B cell (primary cell): ENCODE data around the gene CCDC24. TPM values are rescaled to one million over a fixed set of nuclear protein-coding genes. Genes with fewer than 3 reads are reported as not detected.

Experiments used
- ATAC-seq: fragments of 200-7000 bp; cut with Tn5 transposase; one replicate; pipeline ENCODE4 v1.10.0; 2021; ENCODE audit warnings: low read depth, mild to moderate bottlenecking, moderate number of reproducible peaks, moderate library complexity
- CTCF ChIA-PET: fragments of 350-600 bp; sonication (Branson Sonifier 250); formaldehyde crosslinking; loops from one replicate; lab custom pipeline; 2021; ENCODE audit warnings: antibody characterized with exemption, inconsistent platforms; lab: Charles Lee
- POLR2A ChIA-PET: fragments of 350-600 bp; sonication (Branson Sonifier 250); formaldehyde crosslinking; loops from one replicate; lab custom pipeline; 2021; ENCODE audit warnings: antibody characterized with exemption; lab: Charles Lee
- DNase-seq: peaks from one replicate; pipeline ENCODE4 v3.0.0; 2013
- H2AFZ ChIP-seq: 2 replicates; pipeline ENCODE4 v1.6.1; 2012; ENCODE audit warnings: mild to moderate bottlenecking, low read depth, low read length; ENCODE audit not compliant: insufficient read depth, poor library complexity, severe bottlenecking
- H3K27ac ChIP-seq, 2 donors: 1 replicate in 1 of 2; 2 replicates in 1 of 2; pipeline ENCODE4 v1.5.1; 2012 to 2013; ENCODE audit warnings: low read length in 2 of 2, mild to moderate bottlenecking in 2 of 2, moderate library complexity in 1 of 2
- H3K27me3 ChIP-seq, 4 experiments: fragments of 200-600 bp in 1 of 4; sonication (generic) in 1 of 4; replicated peaks in 1 of 4; 1 replicate in 2 of 4; 2 replicates in 2 of 4; pipeline versions ENCODE4 v1.6.1 to v1.7.0; 2013 to 2016; ENCODE audit warnings: low read length in 3 of 4, mild to moderate bottlenecking in 2 of 4, mixed read lengths in 1 of 4, moderate library complexity in 1 of 4; ENCODE audit not compliant: insufficient read depth in 4 of 4, control insufficient read depth in 3 of 4; ENCODE audit errors: control extremely low read depth in 1 of 4
- H3K36me3 ChIP-seq, 2 experiments: replicated peaks in 1 of 2; 1 replicate in 1 of 2; 2 replicates in 1 of 2; pipeline versions ENCODE4 v1.6.1 to v1.7.1; 2013; ENCODE audit warnings: low read length in 1 of 2; ENCODE audit not compliant: insufficient read depth in 2 of 2, control insufficient read depth in 1 of 2; ENCODE audit errors: control extremely low read depth in 1 of 2, extremely low read depth in 1 of 2
- H3K4me1 ChIP-seq, 2 donors: fragments of 200-600 bp in 1 of 2; sonication (generic) in 1 of 2; 1 replicate in 1 of 2; 2 replicates in 1 of 2; pipeline versions ENCODE4 v1.5.1 to v1.6.1; 2013 to 2017; ENCODE audit warnings: low read length in 2 of 2; ENCODE audit not compliant: control insufficient read depth in 2 of 2, insufficient read depth in 2 of 2
- H3K4me2 ChIP-seq: replicated peaks from 2 replicates; pipeline ENCODE3; 2012; ENCODE audit warnings: mild to moderate bottlenecking, low read depth, low read length; ENCODE audit not compliant: poor library complexity, severe bottlenecking
- H3K4me3 ChIP-seq, 5 experiments: fragments of 200-600 bp in 1 of 5; sonication (generic) in 1 of 5; 1 replicate in 3 of 5; 2 replicates in 2 of 5; pipeline versions ENCODE4 v1.5.1 to v1.7.0; 2011 to 2016; ENCODE audit warnings: low read length in 4 of 5, mild to moderate bottlenecking in 4 of 5, low read depth in 2 of 5, control low read depth in 1 of 5, moderate library complexity in 1 of 5; ENCODE audit not compliant: insufficient read depth in 1 of 5; ENCODE audit errors: control extremely low read depth in 1 of 5, extremely low read depth in 1 of 5
- H3K79me2 ChIP-seq: fragments of 200-600 bp; sonication (generic); one replicate; pipeline ENCODE4 v1.6.0; 2016; ENCODE audit warnings: low read length; ENCODE audit not compliant: control insufficient read depth, insufficient read depth
- H3K9ac ChIP-seq: fragments of 200-600 bp; sonication (generic); 2 replicates; pipeline ENCODE4 v1.6.1; 2017; ENCODE audit warnings: mild to moderate bottlenecking, low read length, moderate library complexity
- H3K9me3 ChIP-seq, 3 donors: one replicate each; pipeline versions ENCODE4 v1.6.1 to v1.7.1; 2013; ENCODE audit warnings: low read length in 2 of 3; ENCODE audit not compliant: control insufficient read depth in 2 of 3, insufficient read depth in 1 of 3; ENCODE audit errors: control extremely low read depth in 1 of 3
- H4K20me1 ChIP-seq: 2 replicates; pipeline ENCODE4 v1.6.0; 2012; ENCODE audit warnings: mild to moderate bottlenecking, low read length; ENCODE audit not compliant: insufficient read depth, control insufficient read depth, poor library complexity, severe bottlenecking
- H3K27ac Mint-ChIP-seq: one replicate; pipeline ENCODE4 v1.8.0; 2021; ENCODE audit warnings: mixed read lengths
- H3K27me3 Mint-ChIP-seq: one replicate; pipeline ENCODE4 v1.8.0; 2021; ENCODE audit warnings: mixed read lengths
- H3K4me1 Mint-ChIP-seq: one replicate; pipeline ENCODE4 v1.8.0; 2021; ENCODE audit warnings: mixed read lengths
- H3K4me3 Mint-ChIP-seq: one replicate; pipeline ENCODE4 v1.8.0; 2021; ENCODE audit warnings: mixed read lengths
- H3K9me3 Mint-ChIP-seq: one replicate; pipeline ENCODE4 v1.8.0; 2022; ENCODE audit warnings: mixed read lengths; ENCODE audit not compliant: insufficient read depth
- CTCF ChIP-seq: fragments of 200-600 bp; IDR thresholded peaks from one replicate; pipeline ENCODE4 v1.8.0; 2022; ENCODE audit warnings: antibody characterized with exemption, mild to moderate bottlenecking
- EZH2 ChIP-seq: IDR thresholded peaks from 2 replicates; pipeline ENCODE4 v1.6.1; 2012; ENCODE audit warnings: borderline replicate concordance, low read depth, mild to moderate bottlenecking, moderate library complexity, low read length; ENCODE audit not compliant: insufficient read depth, poor library complexity, severe bottlenecking
- WGBS: methylation state at CpG from one replicate; pipeline ENCODE4 v1.1.5; 2013; ENCODE audit warnings: missing lambda C conversion rate; ENCODE audit not compliant: insufficient coverage; 5-methylcytosine and 5-hydroxymethylcytosine counted together
- intact Hi-C: fragments of 100-400 bp; cut with micrococcal nuclease; formaldehyde crosslinking; loops from one replicate; pipeline ENCODE4 v1.10.0; 2022
- polyA plus RNA-seq: library from polyadenylated mRNA; depleted of rRNA; stranded (reverse); fragments of >200 nt; gene quantifications from 2 replicates; pipeline ENCODE4 v1.2.3, GENCODE V29; 2012
- total RNA-seq, 2 donors: library from RNA; stranded (reverse); fragments of 120-200 nt in 1 of 2; gene quantifications; 1 replicate in 1 of 2; 2 replicates in 1 of 2; pipeline versions ENCODE4 v1.2.3 to v1.2.4, GENCODE V29; 2013 to 2022

Gene CCDC24
- total and polyA plus RNA-seq, 2 donors (not counting 1 experiment from before 2014, with no cell fraction given) = 10.1 to 18.4 TPM

- peaks cover 0 to 23% of the 10 kb centered on the region in 2 experiments for H3K36me3 ChIP-seq
- H4K20me1 ChIP-seq = peaks cover 40% of the 10 kb centered on the region
- DNase-seq = peak; percentile 51
- 8% methylated on average over 54 of the region's 54 CpGs for WGBS
- Mint-ChIP-seq H3K9me3 (no peaks in the 10 kb centered on the region), H3K27ac (peak within 1 kb of the TSS; percentile 69), H3K27me3 (no peaks in the 10 kb centered on the region), H3K4me3 (peak within 1 kb of the TSS; percentile 97), H3K4me1 (peaks cover 63% of the 10 kb centered on the region)
- peak within 1 kb of the TSS; percentile 63 for H3K9ac ChIP-seq
- H3K4me3 ChIP-seq = peak within 1 kb of the TSS in 4 of 5 experiments; percentile 26 to 63 (median 48)
- ChIA-PET CTCF (no interaction called here), POLR2A (no interaction called here)
- H3K4me2 ChIP-seq = peak within 1 kb of the TSS; percentile 90
- intact Hi-C loops = loop anchor here (10.0 kb wide), 2 partner anchors 274 to 1524 kb away; partner anchors contain the start of genes PPCS, ST3GAL3 and ZMYND12
- H3K79me2 ChIP-seq = peaks cover 16% of the 10 kb centered on the region
- no peak for ATAC-seq
- no peaks in the 10 kb centered on the region for H3K27me3 ChIP-seq
- H2AFZ ChIP-seq = peak within 1 kb of the TSS; percentile 77
- H3K4me1 ChIP-seq = peaks cover 37 to 66% of the 10 kb centered on the region in 2 donors
- no peak within 1 kb of the TSS for H3K27ac ChIP-seq
- no peak for TF ChIP-seq EZH2
- no peak for TF ChIP-seq CTCF
- H3K9me3 ChIP-seq = no peaks in the 10 kb centered on the region
Measured at GRCh38 chr1:43978551-43979260, 12.7 kb upstream of the CCDC24 start, which contains the start of gene B4GALT2. B4GALT2 (plus strand) TSS chr1:43979210; CDS start chr1:43981161, 1,951 bp downstream.

- CTCF ChIA-PET = no interaction called here
- no peaks in the 10 kb centered on the region for H3K27me3 Mint-ChIP-seq
- peak overlapping the region; percentile 63 for H3K9ac ChIP-seq
- H3K4me2 ChIP-seq = peak overlapping the region; percentile 90
- no peaks in the 10 kb centered on the region for H3K27me3 ChIP-seq
- intact Hi-C loops = loop anchor here (10.0 kb wide), 2 partner anchors 274 to 1524 kb away; partner anchors contain the start of genes PPCS, ST3GAL3 and ZMYND12
- TF ChIP-seq EZH2 (no peak), CTCF (no peak)
- no peaks in the 10 kb centered on the region for H3K9me3 Mint-ChIP-seq
- POLR2A ChIA-PET = interaction anchor here (0.6 kb wide), 1 partner anchor 9 kb away, joined by 4 read pairs; the partner anchor contains the start of gene DPH2
- H3K4me3 Mint-ChIP-seq = no peak overlapping the region
- H3K9me3 ChIP-seq = no peaks in the 10 kb centered on the region
- H2AFZ ChIP-seq = peak overlapping the region; percentile 77
- WGBS = under 1% methylated on average over 45 of the region's 45 CpGs
- no peak overlapping the region for H3K27ac Mint-ChIP-seq
- H3K4me1 Mint-ChIP-seq = peaks cover 58% of the 10 kb centered on the region
- peaks cover 0 to 23% of the 10 kb centered on the region in 2 experiments for H3K36me3 ChIP-seq
- ATAC-seq (no peak), DNase-seq (no peak)
- H3K4me1 ChIP-seq = peaks cover 32 to 62% of the 10 kb centered on the region in 2 donors
- H3K27ac ChIP-seq = no peak overlapping the region
- H3K79me2 ChIP-seq = peaks cover 16% of the 10 kb centered on the region
- H3K4me3 ChIP-seq = peak overlapping the region in 4 of 5 experiments; percentile 26 to 63 (median 48)
- peaks cover 40% of the 10 kb centered on the region for H4K20me1 ChIP-seq
Measured at GRCh38 chr1:43979261-43979527, 12.2 kb upstream of the CCDC24 start.
